GM21528 (cell line): Measurements from ENCODE around the gene DNAJB11.
"Not testable (repeated sequence)": the region's sequence is repeated elsewhere in the genome, so short reads cannot be mapped to it uniquely, and the experiment has no call there.

Source experiments
- ATAC-seq: cut with Tn5 transposase; IDR thresholded peaks from one replicate; pipeline ENCODE4 v1.9.1; 2021; ENCODE audit warnings: mild to moderate bottlenecking, moderate library complexity; ENCODE audit not compliant: unreplicated experiment, low FRiP score

Gene DNAJB11

DNA sequence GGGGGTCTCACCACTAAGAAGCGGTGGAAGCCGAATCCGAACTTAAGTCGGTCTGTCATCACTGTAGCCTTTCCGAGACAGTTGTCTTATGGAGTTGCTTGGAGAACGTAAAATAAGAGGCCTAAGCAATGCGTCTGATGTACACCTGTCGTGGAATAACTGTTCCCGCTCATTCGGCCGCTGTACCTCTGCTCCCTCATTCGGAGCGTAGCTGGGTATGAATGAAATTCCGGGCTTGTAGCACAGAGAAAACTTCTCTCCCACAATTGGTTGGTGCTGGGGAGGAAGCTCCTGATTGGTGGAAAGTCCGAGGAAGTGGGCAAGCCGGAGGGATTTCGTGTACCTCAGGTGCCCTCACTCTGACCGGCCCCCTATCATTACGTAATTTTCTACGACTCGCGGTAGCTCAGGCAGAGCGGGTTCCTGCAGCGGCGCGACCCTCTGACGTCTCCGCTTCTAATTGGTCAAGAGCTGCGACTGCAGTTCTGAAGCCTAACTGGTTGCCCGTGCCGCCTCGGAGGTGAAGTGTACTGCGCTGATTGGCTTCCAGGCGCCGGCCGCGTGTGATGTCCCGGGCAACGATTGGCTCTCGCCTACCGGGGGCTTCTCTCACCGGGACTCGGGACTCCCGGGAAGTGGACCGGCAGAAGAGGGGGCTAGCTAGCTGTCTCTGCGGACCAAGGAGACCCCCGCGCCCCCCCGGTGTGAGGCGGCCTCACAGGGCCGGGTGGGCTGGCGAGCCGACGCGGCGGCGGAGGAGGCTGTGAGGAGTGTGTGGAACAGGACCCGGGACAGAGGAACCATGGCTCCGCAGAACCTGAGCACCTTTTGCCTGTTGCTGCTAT lies at the start of gene DNAJB11:
TSS of gene DNAJB11 (plus strand) at position 625 of the 845 bp plus-strand sequence. CDS start at position 803, 178 bp downstream.
- peak; percentile 85 for ATAC-seq

DNA sequence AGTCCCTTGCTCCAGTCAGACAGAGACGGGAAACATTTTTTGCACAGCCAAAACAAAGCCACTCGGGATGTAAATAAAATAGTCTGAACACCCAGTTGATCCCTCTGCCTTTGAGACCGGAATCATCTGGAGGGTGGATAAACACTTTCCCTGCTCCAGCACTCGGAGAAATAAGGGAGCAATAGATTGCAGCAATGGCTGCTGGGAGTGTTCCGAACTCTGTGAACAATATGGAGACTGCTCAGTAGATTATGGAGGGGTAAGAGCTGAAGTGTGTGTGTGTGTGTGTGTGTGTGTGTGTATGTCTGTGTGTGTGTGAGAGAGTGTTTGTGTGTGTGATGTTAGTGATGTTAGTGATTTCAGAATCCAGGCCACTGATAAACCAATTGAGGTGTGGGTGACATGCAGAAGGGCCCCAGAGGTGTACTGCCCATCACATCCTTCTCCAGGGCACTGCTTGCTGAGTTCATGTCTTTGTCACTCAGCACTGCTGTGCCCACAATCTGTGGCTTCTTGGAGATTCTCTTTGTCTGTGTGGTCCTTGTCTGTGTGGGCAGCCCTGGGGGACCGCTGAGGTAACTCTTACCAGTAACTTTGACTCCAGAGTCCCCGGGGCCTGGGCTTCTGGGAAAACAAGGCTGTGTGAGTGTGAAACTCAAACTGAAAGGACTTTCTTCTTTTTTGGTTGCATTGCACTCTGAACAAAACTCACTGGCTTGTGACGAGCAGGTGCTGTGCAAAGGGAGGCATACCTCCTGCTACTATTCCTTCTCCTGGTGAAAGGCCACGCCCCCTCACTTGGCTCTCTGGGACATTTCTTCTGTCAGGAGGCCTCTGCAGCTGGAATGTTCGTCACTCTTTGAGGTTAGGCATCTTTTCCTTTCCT lies 49.3 kb upstream of the DNAJB11 start:
- ATAC-seq: peak; percentile 58

GRCh38 chr3:186523022-186523421 lies 47.5 kb upstream of the DNAJB11 start:
- no peak for ATAC-seq

- ATAC-seq: no peak
Observed at GRCh38 chr3:186523434-186523833, 47.1 kb upstream of the DNAJB11 start.

- ATAC-seq: no peak
Observed at GRCh38 chr3:186524616-186525015, 45.9 kb upstream of the DNAJB11 start.

GRCh38 chr3:186525369-186526255 lies 44.9 kb upstream of the DNAJB11 start:
- no peak for ATAC-seq

- peak; percentile 48 for ATAC-seq
Observed at GRCh38 chr3:186526256-186526606, 44.3 kb upstream of the DNAJB11 start.

DNA sequence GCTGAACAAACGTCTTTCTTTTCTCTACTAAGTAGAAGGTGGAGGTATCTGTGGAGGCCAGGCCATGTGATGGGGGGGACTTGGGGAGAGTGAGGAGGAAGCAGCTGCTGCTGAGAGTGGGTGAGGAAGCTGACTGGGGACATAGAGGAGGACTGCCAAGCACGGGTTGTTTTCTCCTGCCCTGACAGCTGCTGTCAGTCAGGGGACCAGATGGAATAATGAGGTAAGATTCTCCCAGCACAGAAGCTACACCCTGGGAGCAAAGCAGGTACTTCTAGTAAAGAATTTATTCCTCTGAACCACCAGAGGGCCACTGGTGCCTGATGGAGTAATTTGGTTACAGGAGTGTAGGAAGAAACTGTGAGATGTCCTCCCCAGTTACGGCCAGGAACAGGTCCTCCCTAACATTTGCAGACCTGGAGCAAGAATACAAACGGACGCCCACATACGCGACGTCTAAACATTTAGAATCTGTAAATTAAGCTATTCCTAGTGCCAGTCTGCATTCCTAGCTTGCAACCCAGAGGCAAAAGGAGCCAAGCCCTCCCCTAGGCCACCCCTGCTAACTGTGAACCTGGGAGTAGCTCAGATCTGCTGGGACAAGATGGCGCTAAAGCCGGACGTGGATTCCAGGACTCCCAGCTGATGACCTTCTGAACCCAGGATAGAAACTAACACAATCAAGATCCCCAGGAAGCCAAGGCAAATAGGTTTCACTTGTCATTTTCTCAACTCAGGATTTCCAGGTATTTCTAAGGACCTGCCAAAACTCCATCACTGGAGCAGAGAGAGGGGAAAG lies 41.1 kb upstream of the DNAJB11 start:
- no peak for ATAC-seq

- ATAC-seq: no peak
Observed at GRCh38 chr3:186530415-186530814, 40.1 kb upstream of the DNAJB11 start.

- ATAC-seq: not testable (repeated sequence)
Observed at GRCh38 chr3:186531694-186532093, 38.8 kb upstream of the DNAJB11 start.

GRCh38 chr3:186532598-186533072 lies 37.9 kb upstream of the DNAJB11 start:
- peak; percentile 61 for ATAC-seq

DNA sequence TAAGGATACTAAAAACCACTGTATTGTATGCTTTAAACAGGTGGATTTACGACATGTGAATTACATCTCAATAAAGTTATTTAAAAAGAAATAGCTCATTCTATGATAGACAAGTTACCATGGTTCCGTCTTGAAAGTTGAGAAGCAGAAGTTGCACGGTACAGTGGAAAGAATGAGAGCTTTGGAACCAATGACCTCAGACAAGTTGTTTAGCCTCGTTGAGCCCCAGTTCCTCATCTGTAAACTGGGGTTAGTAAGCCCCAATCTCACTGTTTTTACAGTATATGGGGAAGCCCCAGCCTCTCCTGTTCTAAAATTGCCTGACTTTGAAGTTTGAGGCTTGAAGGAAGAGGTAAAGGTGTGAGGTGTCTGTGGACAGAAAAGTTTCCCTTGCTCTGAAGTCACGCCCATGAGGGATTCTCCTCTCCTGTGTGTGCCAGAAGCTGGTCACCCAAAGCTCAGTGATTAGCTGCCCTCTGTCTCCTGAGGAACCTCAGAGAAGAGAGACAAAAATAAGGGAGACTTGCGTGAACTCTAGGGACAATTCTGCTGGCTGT lies 36.3 kb upstream of the DNAJB11 start:
- ATAC-seq: peak; percentile 82

- no peak for ATAC-seq
Observed at GRCh38 chr3:186536883-186537844, 33.4 kb upstream of the DNAJB11 start.

DNA sequence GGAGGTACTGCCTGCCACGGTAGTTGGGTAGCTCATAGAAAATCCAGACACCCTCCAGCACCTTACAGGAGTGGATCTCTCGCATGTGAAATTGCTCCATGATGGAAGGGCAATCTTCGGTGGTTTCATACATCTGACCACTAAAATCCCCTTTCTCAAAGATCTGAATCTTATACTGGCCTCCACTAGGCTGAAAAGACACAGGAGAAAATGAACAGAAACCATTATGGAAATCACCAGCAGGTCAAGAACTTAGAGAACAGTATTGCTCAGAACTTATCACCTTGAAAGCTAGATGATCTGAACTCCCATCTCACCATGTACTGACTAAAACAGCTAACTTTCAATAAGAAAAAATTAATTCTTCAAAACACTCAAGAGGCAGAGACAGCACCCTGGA lies 31.7 kb upstream of the DNAJB11 start:
- no peak for ATAC-seq

DNA sequence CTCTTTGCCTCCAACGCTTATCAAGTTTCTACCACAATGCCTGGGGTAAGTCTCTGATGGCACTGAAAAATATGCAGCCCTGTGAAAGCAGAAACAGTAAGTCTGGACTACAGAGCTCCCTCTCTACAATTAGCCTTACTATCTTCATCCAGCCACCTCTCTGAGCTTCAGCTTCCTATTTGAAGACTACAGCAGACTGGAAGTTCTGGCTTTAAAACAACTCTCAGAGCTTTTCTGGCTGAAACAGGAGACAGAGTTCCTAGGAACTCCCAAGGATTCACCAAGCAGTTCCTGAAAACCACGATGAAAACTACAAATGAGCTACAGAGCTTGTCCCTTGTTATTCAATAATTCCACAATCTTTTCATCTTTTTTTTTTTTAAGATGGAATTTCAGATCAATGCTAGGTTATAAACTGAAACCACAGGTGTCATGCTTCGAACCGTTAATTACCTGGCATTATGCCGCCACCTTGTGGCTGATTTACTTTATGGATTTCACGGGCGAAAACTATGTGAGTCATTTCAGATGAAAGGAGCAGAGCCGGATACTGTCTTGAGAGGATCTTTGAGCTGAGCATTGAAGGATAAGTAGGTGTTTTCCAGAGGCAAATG lies 30.2 kb upstream of the DNAJB11 start:
- no peak for ATAC-seq

GRCh38 chr3:186540835-186541226 lies 29.7 kb upstream of the DNAJB11 start:
- no peak for ATAC-seq

GRCh38 chr3:186544281-186544680 lies 26.2 kb upstream of the DNAJB11 start, which contains the start of gene CRYGS:
CRYGS (minus strand) TSS chr3:186544380; CDS start chr3:186544326, 54 bp downstream.
- ATAC-seq: no peak

DNA sequence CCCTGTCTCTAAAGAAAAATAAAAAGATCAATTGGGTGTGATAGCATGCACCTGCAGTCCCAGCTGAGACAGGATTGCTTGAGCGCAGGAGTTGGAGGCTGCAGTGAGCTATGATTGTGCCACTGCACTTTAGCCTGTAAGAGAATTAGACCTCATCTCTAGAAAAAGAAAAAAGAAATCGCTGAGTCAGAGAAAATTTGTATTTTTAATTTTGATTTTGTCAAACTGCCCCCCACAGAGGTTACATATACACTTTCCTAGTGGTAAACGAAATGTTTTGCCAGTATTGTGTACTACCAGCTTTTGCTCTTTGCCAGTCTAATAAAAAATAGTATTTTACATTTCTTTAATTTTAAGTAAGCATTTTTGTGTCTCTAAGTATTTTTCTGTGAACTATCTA lies 21.0 kb upstream of the DNAJB11 start:
- no peak for ATAC-seq
